Heart left ventricle (tissue), 16 donors: ENCODE measurements around the gene PBX1. TPM values are rescaled to one million over a fixed set of nuclear protein-coding genes. Genes with fewer than 3 reads are reported as not detected.
A peak's percentile ranks its signal among the peaks of the same experiment; 100 is the strongest.

Source experiments
- ATAC-seq, 4 donors: fragments of 200-7000 bp; cut with Tn5 transposase; one replicate each; pipeline ENCODE4 v1.9.1; 2020 to 2022; ENCODE audit warnings: moderate library complexity in 4 of 4, mild to moderate bottlenecking in 3 of 4, moderate number of reproducible peaks in 1 of 4
- DNase-seq, 5 donors: peaks; one replicate each; pipeline ENCODE4 v3.0.0-alpha.2; 2020
- H3K27ac ChIP-seq, 12 donors: fragments of 200-600 bp; sonication (generic) in 4 of 12; one replicate each; pipeline versions ENCODE4 v1.5.0 to v1.8.0; 2016 to 2022; ENCODE audit warnings: mild to moderate bottlenecking in 2 of 12
- H3K27me3 ChIP-seq, 9 donors: fragments of 200-600 bp; sonication (generic) in 2 of 9; one replicate each; pipeline versions ENCODE4 v1.5.1 to v1.8.0; 2016 to 2022; ENCODE audit warnings: mild to moderate bottlenecking in 3 of 9
- H3K36me3 ChIP-seq, 9 donors: fragments of 200-600 bp; sonication (generic) in 2 of 9; one replicate each; pipeline versions ENCODE4 v1.5.0 to v1.8.0; 2018 to 2022; ENCODE audit warnings: mild to moderate bottlenecking in 2 of 9
- H3K4me1 ChIP-seq, 12 donors: fragments of 200-600 bp; sonication (generic) in 4 of 12; one replicate each; pipeline versions ENCODE4 v1.5.0 to v1.8.0; 2016 to 2022; ENCODE audit warnings: mild to moderate bottlenecking in 3 of 12
- H3K4me3 ChIP-seq, 12 donors: fragments of 200-600 bp; sonication (generic) in 4 of 12; one replicate each; pipeline versions ENCODE4 v1.5.0 to v1.8.0; 2017 to 2022; ENCODE audit warnings: mild to moderate bottlenecking in 9 of 12, moderate library complexity in 4 of 12
- H3K9me3 ChIP-seq, 12 donors: fragments of 200-600 bp; sonication (generic) in 4 of 12; one replicate each; pipeline versions ENCODE4 v1.5.0 to v1.8.0; 2016 to 2022; ENCODE audit warnings: mild to moderate bottlenecking in 1 of 12
- CTCF ChIP-seq, 12 donors: fragments of 200-600 bp; sonication (generic) in 4 of 12; IDR thresholded peaks; one replicate each; pipeline versions ENCODE4 v1.5.0 to v1.8.0; 2018 to 2022; ENCODE audit warnings: antibody characterized with exemption in 12 of 12, mild to moderate bottlenecking in 5 of 12
- POLR2A ChIP-seq, 2 donors: fragments of 450-650 bp; IDR thresholded peaks; one replicate each; pipeline ENCODE4 v1.6.1; 2017; ENCODE audit warnings: antibody characterized with exemption in 2 of 2, mild to moderate bottlenecking in 2 of 2, moderate library complexity in 2 of 2
- WGBS, 4 donors: extraction: QIAGEN DNeasy Blood & Tissue Kit in 2 of 4; methylation state at CpG; one replicate each; pipeline versions ENCODE4 v1.1.5 to v1.1.7; 2013 to 2018; 5-methylcytosine and 5-hydroxymethylcytosine counted together
- intact Hi-C, 10 donors: fragments of 100-400 bp; cut with DNase I; formaldehyde crosslinking; loops; one replicate each; pipeline versions ENCODE4 v1.11.1 to v1.14.2; 2022
- polyA plus RNA-seq, 2 donors: library from polyadenylated mRNA; stranded (reverse); fragments of 200-250 nt; gene quantifications; one replicate each; pipeline ENCODE4 v1.2.3, GENCODE V29; 2013
- total RNA-seq, 9 donors: library from RNA; depleted of rRNA in 2 of 9; stranded (reverse); fragments of >200 nt in 2 of 9; fragmentation: NEBNext Ultra II Directional in 3 of 9; extraction: Animal tissue kit (Norgen Biotek cat#: 25700) in 3 of 9; gene quantifications; one replicate each; pipeline versions ENCODE4 v1.1.0 to v1.2.4, GENCODE V29; 2016 to 2023
- donor health status: ischemic (EF 13 %, LVEDD 7.1; RV severe dilation, severe dysfunction).
- donor health status: healthy with polysubstance abuse.
- donor health status: DM: no; HTN: yes; CAD: no.
- donor health status: DM: no; HTN: no; CAD: no.
- donor health status: ischemic (EF 25% LVEDD 6.9; RV normal size, moderate dysfunction).
- donor health status: ischemic (EF 25% LVEDD 5.7; RV mildly dilated, moderate dysfunction).
- donor health status: healthy.
- donor health status: DM: yes; HTN: yes; CAD: no.
- donor health status: ischemic (EF 35%, LVEDD 5.7; RV mildly dilated, moderate dysfunction).
- donor health status: nonischemic (EF 11% LVEDD 7.7; RV severe dilation, severe dysfunction).
- donor health status: DM: yes; HTN: yes; CAD: no.
- donor health status: PGD.
- donor health status: ischemic (EF 29% LVEDD 5.4; RV normal size, mild dysfunction).
- donor health status: nonischemic (EF 23%, LVEDD 6.1; RV moderate dilation, normal function).

Gene PBX1
- total and polyA plus RNA-seq, 11 donors = 15.2 to 78.2 (median 59.1) TPM

DNA sequence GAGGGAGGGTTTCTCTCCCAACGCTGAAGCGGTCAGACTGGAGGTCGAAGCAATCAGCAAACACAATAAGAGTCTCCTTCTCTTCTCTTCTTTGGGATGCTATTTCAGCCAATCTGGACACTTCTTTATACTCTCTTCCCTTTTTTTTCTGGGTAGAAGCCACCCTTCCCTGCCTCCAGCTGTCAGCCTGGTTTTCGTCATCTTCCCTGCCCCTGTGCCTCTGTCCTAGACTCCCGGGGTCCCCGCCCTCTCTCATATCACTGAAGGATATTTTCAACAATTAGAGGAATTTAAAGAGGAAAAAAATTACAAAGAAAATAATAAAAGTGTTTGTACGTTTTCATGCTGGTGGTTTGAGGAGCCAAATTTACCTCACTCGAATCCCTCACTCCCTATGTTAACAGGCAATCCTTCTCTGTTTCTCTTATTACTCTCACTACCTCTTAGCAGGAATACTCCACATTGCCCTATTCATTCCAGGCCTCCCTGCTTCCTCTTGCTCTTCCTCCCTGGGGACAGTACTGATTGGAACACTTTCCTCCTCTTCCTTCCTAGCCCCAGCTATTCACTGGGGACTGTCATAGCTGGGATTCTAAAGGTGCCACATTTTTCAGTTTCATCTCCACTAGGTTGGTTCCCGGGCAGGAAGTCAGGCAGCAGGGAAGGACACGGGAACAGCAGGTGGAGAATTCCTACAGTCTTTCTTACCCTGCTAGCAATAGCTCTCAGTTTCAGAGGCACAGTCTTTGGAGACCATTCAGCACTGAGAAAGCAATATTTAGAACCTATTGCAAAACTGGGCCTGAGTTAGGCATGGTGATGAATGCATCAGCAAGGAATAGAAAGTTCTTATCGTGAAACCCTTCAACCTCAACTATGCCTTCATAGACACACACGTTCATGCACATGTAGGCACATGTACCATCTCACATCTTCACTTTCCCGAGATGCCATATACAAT lies 288.0 kb downstream of the PBX1 start:
- intact Hi-C loops = no loop called here
- Histone ChIP-seq H3K4me1 (peaks cover 0 to 26% (median 10%) of the 10 kb centered on the region in 12 donors), H3K27me3 (no peaks in the 10 kb centered on the region), H3K36me3 (peaks cover 0 to 39% (median 13%) of the 10 kb centered on the region in 9 donors), H3K27ac (peak overlapping the region in 3 of 12 donors; percentile 7 to 67 (median 16)), H3K4me3 (no peak overlapping the region), H3K9me3 (no peaks in the 10 kb centered on the region)
- 58 to 68% (median 66%) methylated on average over 13 of the region's 13 CpGs for WGBS, 4 donors
- ATAC-seq = peak in 3 of 4 donors; percentile 41 to 50 (median 47)
- TF ChIP-seq POLR2A (IDR thresholded peaks at IDR 0.05) (no peak), CTCF (IDR thresholded peaks at IDR 0.05) (no peak)
- DNase-seq = no peak

GRCh38 chr1:164853146-164853545 lies 294.2 kb downstream of the PBX1 start:
- Histone ChIP-seq H3K4me3 (no peak overlapping the region), H3K9me3 (no peaks in the 10 kb centered on the region), H3K27me3 (no peaks in the 10 kb centered on the region), H3K4me1 (peaks cover 7 to 32% (median 22%) of the 10 kb centered on the region in 12 donors), H3K36me3 (peaks cover 0 to 14% (median 2%) of the 10 kb centered on the region in 9 donors), H3K27ac (no peak overlapping the region)
- TF ChIP-seq POLR2A (IDR thresholded peaks at IDR 0.05) (no peak), CTCF (IDR thresholded peaks at IDR 0.05) (no peak)
- no peak for DNase-seq
- WGBS, 4 donors = 96 to 100% (median 98%) methylated on average over 2 of the region's 2 CpGs
- intact Hi-C loops = no loop called here
- no peak for ATAC-seq

DNA sequence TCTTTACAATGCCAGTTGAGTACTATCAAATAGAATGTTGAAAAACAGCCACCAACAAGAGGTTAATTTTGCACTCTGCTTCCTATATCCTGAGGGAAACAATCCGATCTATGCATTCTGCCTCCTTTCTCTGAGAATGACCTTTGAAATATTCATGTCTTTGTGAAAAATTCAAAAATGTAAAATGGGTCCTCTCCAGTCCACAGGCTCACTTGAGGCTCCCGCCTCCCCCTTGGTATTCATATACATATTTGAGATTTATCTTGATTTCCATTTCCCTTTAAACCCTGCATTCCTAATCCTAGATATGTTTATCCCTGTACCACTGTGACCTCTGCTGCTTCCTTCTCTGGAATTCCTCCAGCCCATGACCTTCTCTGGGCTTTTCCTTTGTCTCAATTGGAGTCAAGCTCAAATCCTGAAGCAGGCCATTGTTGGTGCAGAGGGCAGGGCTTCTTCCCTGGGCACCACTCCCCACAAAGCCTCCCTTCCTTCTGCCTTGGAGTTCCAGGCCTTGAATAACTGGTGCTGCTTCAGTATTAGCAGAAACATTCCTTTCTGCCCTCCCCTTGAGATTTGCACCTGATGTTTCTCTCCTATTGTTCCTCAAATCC lies 296.8 kb downstream of the PBX1 start:
- WGBS, 4 donors = 59 to 73% (median 65%) methylated on average over 2 of the region's 2 CpGs
- Histone ChIP-seq H3K27ac (peak overlapping the region in 8 of 12 donors; percentile 13 to 64 (median 32)), H3K27me3 (no peaks in the 10 kb centered on the region), H3K36me3 (no peaks in the 10 kb centered on the region), H3K4me1 (peaks cover 8 to 38% (median 22%) of the 10 kb centered on the region in 12 donors), H3K4me3 (no peak overlapping the region), H3K9me3 (no peaks in the 10 kb centered on the region)
- ATAC-seq (peak in 3 of 4 donors; percentile 28 to 52 (median 37)), DNase-seq (peak in 2 of 5 donors; percentile 14 to 31)
- intact Hi-C loops = no loop called here
- TF ChIP-seq POLR2A (IDR thresholded peaks at IDR 0.05) = no peak
- no peak for TF ChIP-seq CTCF (IDR thresholded peaks at IDR 0.05)

GRCh38 chr1:164856381-164856780 lies 297.4 kb downstream of the PBX1 start:
- H3K4me3 ChIP-seq = no peak overlapping the region
- H3K27ac ChIP-seq = peak overlapping the region in 9 of 12 donors; percentile 13 to 64 (median 34)
- H3K36me3 ChIP-seq = no peaks in the 10 kb centered on the region
- peaks cover 0 to under 1% (median 0%) of the 10 kb centered on the region in 12 donors for H3K9me3 ChIP-seq
- TF ChIP-seq POLR2A (IDR thresholded peaks at IDR 0.05) (no peak), CTCF (IDR thresholded peaks at IDR 0.05) (no peak)
- intact Hi-C loops = no loop called here
- ATAC-seq = peak in 1 of 4 donors; percentile 21
- DNase-seq = no peak
- H3K27me3 ChIP-seq = no peaks in the 10 kb centered on the region
- 90 to 94% (median 92%) methylated on average over 2 of the region's 2 CpGs for WGBS, 4 donors
- H3K4me1 ChIP-seq = peaks cover 8 to 38% (median 22%) of the 10 kb centered on the region in 12 donors
